HG03064 (cell line): ENCODE results near the gene KLHDC1.
"Not testable (repeated sequence)": the region's sequence is repeated elsewhere in the genome, so short reads cannot be mapped to it uniquely, and the experiment has no call there.

Experiments used
- ATAC-seq: cut with Tn5 transposase; IDR thresholded peaks from one replicate; pipeline ENCODE4 v1.9.1; 2021; ENCODE audit warnings: low read depth; ENCODE audit not compliant: unreplicated experiment

Gene KLHDC1

DNA sequence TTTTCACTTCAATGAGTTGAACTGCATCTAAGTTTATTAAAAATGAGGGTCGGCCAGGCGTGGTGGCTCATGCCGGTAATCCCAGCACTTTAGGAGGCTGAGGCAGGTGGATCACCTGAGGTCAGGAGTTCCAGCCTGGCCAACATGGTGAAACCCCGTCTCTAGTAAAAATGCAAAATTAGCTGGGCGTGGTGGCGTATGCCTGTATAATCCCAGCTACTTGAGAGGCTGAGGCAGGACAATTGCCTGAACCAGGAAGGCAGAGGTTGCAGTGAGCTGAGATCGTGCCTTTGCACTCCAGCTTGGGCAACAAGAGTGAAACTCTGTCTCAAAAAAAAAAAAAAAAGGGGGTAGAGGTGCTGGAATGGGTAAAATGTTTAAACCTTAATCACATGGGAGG, 88.1 kb downstream of the KLHDC1 start:
- not testable (repeated sequence) for ATAC-seq

DNA sequence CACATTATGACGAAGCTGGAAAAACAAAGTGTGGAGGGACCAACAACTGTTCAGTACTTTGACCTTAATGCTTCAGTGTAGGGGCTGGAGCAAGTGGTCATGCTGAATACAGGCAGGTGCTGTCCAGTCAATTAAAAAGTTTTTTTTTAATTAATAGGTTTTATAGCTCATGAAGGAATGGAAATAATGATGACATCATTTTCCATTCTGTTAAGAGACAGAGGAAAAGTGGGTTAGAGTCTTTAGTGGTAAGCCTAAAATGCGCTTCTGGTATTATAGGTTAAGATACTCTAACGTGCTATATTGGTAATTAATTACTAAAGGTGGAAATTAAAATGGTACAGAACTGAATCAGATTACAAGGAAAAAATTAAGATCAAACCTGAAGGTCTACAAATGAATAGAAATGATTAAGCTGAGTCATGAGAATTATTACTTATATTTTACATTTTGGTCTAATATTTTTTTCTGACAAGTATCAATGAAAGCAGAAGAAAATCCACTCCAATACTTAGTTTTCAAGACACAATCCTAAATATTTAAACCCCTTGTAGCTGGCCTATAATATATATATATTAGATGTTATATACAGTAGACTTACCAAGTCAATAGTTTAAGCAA, 90.6 kb downstream of the KLHDC1 start:
- ATAC-seq: no peak

DNA sequence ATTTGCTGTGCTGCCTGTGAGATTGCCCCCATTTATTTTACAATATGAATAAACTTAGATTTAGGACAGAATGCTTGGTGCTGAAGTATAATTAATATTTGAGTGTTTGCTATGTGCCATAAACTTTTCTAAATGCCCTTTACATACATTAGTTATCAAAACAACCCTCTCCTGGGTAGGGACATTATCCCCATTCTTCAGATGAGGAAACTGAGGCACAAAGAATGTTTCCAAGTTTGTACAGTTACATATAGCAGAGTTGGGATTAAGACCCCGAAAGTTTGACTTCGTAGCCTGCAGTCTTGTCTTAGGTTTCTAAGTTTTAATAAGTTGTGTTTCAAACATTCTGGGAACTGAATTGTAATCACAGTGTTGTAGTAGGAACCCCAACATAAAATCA, 93.4 kb downstream of the KLHDC1 start:
- ATAC-seq: no peak

DNA sequence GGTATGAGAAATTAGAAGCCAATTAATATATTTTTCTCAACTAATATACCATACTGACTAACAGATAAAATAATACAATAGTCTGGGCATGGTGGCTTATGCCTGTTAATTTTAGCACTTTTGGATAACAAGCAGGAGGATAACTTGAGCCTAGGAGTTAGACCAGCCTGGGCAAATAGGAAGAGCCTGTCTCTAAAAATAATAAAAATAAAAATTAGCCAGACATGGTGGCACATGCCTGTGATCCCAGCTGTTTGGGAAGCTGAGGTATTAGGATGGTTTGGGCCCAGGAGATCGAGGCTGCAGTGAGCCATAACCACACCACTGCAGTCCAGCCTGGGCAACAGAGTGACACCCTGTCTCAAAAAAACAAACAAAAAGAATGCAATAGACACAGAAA, 99.7 kb downstream of the KLHDC1 start:
- no peak for ATAC-seq

DNA sequence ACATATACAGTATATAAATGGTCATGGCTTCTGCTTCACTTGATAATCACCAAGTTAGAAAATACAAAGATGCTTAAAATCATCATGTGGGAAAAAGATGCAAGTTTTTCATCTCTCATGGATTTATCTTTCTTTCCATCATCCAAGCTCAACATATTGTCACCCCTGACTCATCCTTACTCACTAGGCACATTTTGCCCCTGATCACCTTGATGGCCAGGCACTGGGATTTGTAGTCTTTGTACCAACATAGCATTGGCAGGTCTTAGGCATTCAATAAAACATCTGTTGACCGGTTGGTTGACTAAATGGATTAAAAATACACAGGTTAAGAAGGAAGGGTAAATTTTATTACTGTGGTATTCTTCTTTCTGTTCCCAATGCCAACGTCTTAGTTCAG, 103.1 kb downstream of the KLHDC1 start:
- no peak for ATAC-seq
